ENCODE results near the gene KRTAP6-2. TPM values are rescaled to one million over a fixed set of nuclear protein-coding genes. Genes with fewer than 3 reads are reported as not detected.

Gene KRTAP6-2
- total RNA-seq, 1 experiment from 2014 or later, result not detected

DNA sequence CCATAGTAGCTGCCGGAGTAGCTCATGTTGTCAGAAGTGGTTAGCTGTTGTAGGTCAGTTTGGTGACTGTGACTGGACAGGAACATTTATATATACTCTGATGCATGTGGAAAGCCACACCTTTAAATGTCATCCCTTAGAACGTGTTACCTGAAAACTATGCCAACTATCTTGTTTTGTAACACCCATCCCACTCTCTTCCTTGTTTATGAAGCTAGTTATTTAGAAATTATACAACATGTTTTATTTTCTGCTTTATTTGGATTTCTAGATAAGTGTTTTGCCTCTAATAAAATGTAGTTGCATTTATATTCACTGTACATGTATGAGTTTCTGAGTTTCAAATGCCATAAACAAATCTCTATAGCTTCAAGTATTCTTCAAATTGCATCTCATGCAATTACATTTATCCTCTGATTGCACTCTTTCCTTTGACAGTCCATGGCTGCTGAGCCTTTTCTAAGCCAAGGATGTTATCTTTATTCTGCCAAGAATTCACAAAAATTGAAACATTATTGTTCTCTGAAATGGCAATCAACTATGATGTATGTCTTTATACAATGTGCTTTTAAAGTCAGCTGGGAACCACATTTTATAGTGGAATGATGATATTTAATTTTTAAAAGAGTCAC, 37.3 kb downstream of the KRTAP6-2 start, which contains the start of gene KRTAP19-7:
TSS of gene KRTAP19-7 (minus strand) at position 51 of the 632 bp plus-strand sequence. CDS start at position 26, 25 bp downstream.
- RAD21 ChIA-PET (ENCODE audit: low non-redundant PET in 1 of 2, low total read pairs in 2 of 2, uncharacterized antibody in 2 of 2, unreplicated experiment in 2 of 2), result no interaction called here
- Histone ChIP-seq H3K4me1 (ENCODE audit: control insufficient read depth in 1 of 2, insufficient read depth in 2 of 2, low read length in 2 of 2) (no peaks in the 10 kb centered on the region), H3K79me2 (ENCODE audit: insufficient read depth, low read length) (no peaks in the 10 kb centered on the region), H3K4me3 (replicated peaks in 1 of 2; ENCODE audit: low read depth in 1 of 2, low read length in 2 of 2) (no peak within 1 kb of the TSS), H3K9ac (ENCODE audit: low read length) (no peak within 1 kb of the TSS), H3K36me3 (ENCODE audit: control insufficient read depth in 1 of 2, insufficient read depth in 2 of 2, low read length in 2 of 2) (no peaks in the 10 kb centered on the region), H3K4me2 (ENCODE audit: low read length) (no peak within 1 kb of the TSS), H3K9me2 (ENCODE audit: insufficient read depth) (no peaks in the 10 kb centered on the region), H3K27me3 (ENCODE audit: insufficient read depth, low read length) (no peaks in the 10 kb centered on the region), H2AFZ (ENCODE audit: low read depth, low read length, poor library complexity, severe bottlenecking) (no peak within 1 kb of the TSS), H3K9me3 (ENCODE audit: control insufficient read depth in 1 of 2, insufficient read depth in 1 of 2, low read depth in 1 of 2, low read length in 2 of 2) (peaks cover 0 to 20% of the 10 kb centered on the region in 2 experiments; a peak in 2 of 4 replicates), H3K27ac (ENCODE audit: low read depth, low read length) (no peak within 1 kb of the TSS), H4K20me1 (ENCODE audit: insufficient read depth) (no peaks in the 10 kb centered on the region)
- no TSS peak for BruUV-seq (replicated peaks)
- DNase-seq (ENCODE audit: low read depth, low spot score) (no peak), ATAC-seq (no peak)
- intact Hi-C loops (cut with micrococcal nuclease), result no loop called here
- CTCF ChIA-PET, result no interaction called here
- TF ChIP-seq, protein P1, sequence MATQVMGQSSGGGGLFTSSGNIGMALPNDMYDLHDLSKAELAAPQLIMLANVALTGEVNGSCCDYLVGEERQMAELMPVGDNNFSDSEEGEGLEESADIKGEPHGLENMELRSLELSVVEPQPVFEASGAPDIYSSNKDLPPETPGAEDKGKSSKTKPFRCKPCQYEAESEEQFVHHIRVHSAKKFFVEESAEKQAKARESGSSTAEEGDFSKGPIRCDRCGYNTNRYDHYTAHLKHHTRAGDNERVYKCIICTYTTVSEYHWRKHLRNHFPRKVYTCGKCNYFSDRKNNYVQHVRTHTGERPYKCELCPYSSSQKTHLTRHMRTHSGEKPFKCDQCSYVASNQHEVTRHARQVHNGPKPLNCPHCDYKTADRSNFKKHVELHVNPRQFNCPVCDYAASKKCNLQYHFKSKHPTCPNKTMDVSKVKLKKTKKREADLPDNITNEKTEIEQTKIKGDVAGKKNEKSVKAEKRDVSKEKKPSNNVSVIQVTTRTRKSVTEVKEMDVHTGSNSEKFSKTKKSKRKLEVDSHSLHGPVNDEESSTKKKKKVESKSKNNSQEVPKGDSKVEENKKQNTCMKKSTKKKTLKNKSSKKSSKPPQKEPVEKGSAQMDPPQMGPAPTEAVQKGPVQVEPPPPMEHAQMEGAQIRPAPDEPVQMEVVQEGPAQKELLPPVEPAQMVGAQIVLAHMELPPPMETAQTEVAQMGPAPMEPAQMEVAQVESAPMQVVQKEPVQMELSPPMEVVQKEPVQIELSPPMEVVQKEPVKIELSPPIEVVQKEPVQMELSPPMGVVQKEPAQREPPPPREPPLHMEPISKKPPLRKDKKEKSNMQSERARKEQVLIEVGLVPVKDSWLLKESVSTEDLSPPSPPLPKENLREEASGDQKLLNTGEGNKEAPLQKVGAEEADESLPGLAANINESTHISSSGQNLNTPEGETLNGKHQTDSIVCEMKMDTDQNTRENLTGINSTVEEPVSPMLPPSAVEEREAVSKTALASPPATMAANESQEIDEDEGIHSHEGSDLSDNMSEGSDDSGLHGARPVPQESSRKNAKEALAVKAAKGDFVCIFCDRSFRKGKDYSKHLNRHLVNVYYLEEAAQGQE (IDR thresholded peaks at IDR 0.05; ENCODE audit: low read depth), result no peak
- TF ChIP-seq POLR2AphosphoS5 (IDR thresholded peaks at IDR 0.05; ENCODE audit: low read depth, low read length) (no peak), ELF1 (IDR thresholded peaks at IDR 0.05; ENCODE audit: borderline replicate concordance, low read depth) (no peak)
- TF ChIP-seq, protein P2, sequence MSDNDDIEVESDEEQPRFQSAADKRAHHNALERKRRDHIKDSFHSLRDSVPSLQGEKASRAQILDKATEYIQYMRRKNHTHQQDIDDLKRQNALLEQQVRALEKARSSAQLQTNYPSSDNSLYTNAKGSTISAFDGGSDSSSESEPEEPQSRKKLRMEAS (IDR thresholded peaks at IDR 0.05), result no peak
- POLR2A ChIA-PET, result no interaction called here

DNA sequence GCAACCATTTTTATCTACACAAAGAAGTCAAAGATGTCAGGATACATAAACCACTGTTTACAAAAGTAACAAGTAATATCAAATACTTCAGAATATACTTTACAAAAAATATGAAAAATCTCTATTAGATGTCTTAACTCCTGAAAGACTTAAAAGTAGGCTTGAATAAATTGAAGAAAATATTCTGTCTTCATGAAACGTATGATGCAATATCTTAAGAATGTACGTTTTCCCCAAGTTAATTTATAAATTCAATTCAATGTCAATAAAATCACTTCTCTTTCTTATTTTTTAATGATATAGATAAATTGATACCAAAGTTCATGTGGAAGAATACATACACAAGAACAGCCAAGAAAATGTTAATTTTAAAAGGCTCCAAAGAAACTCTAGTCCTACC, 43.6 kb downstream of the KRTAP6-2 start:
- no peak overlapping the region for H3K4me3 ChIP-seq (replicated peaks in 1 of 2; ENCODE audit: low read depth in 1 of 2, low read length in 2 of 2)
- no peak for TF ChIP-seq SP1 (IDR thresholded peaks at IDR 0.05; ENCODE audit: low read depth)
- no peak for TF ChIP-seq EZH2phosphoT487 (IDR thresholded peaks at IDR 0.05; ENCODE audit: borderline replicate concordance)
- TF ChIP-seq, protein P3, sequence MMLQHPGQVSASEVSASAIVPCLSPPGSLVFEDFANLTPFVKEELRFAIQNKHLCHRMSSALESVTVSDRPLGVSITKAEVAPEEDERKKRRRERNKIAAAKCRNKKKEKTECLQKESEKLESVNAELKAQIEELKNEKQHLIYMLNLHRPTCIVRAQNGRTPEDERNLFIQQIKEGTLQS (IDR thresholded peaks at IDR 0.05), result no peak
- TF ChIP-seq EGR1 (IDR thresholded peaks at IDR 0.05; ENCODE audit: low read depth), result no peak
- no peak for TF ChIP-seq ZFX (IDR thresholded peaks at IDR 0.05)
- TF ChIP-seq, protein P4, sequence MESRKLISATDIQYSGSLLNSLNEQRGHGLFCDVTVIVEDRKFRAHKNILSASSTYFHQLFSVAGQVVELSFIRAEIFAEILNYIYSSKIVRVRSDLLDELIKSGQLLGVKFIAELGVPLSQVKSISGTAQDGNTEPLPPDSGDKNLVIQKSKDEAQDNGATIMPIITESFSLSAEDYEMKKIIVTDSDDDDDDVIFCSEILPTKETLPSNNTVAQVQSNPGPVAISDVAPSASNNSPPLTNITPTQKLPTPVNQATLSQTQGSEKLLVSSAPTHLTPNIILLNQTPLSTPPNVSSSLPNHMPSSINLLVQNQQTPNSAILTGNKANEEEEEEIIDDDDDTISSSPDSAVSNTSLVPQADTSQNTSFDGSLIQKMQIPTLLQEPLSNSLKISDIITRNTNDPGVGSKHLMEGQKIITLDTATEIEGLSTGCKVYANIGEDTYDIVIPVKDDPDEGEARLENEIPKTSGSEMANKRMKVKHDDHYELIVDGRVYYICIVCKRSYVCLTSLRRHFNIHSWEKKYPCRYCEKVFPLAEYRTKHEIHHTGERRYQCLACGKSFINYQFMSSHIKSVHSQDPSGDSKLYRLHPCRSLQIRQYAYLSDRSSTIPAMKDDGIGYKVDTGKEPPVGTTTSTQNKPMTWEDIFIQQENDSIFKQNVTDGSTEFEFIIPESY (IDR thresholded peaks at IDR 0.05; ENCODE audit: extremely low read depth, insufficient replicate concordance, low read length), result no peak
- no peak for TF ChIP-seq ZNF274 (IDR thresholded peaks at IDR 0.05; ENCODE audit: low read depth, low read length)
- TF ChIP-seq JUND (IDR thresholded peaks at IDR 0.05), result no peak
- no peak for TF ChIP-seq CEBPB (IDR thresholded peaks at IDR 0.05; ENCODE audit: low read depth)
- no peak for TF ChIP-seq CBX3 (IDR thresholded peaks at IDR 0.05; ENCODE audit: low read depth)
- CTCF ChIA-PET, result no interaction called here
- H3K4me2 ChIP-seq (ENCODE audit: low read length), result no peak overlapping the region
- no TSS peak for BruUV-seq (replicated peaks)
- no peaks in the 10 kb centered on the region for H4K20me1 ChIP-seq (ENCODE audit: insufficient read depth)
- no peak overlapping the region for H3K27ac ChIP-seq (ENCODE audit: low read depth, low read length)
- H3K4me1 ChIP-seq (ENCODE audit: control insufficient read depth in 1 of 2, insufficient read depth in 2 of 2, low read length in 2 of 2), result no peaks in the 10 kb centered on the region
- H3K9ac ChIP-seq (ENCODE audit: low read length), result no peak overlapping the region
- H3K9me2 ChIP-seq (ENCODE audit: insufficient read depth), result no peaks in the 10 kb centered on the region
- ATAC-seq (no peak), DNase-seq (ENCODE audit: low read depth, low spot score) (no peak)
- RAD21 ChIA-PET (ENCODE audit: low non-redundant PET in 1 of 2, low total read pairs in 2 of 2, uncharacterized antibody in 2 of 2, unreplicated experiment in 2 of 2), result no interaction called here
- intact Hi-C loops (cut with micrococcal nuclease), result no loop called here
- POLR2A ChIA-PET, result no interaction called here
- H3K9me3 ChIP-seq (ENCODE audit: control insufficient read depth in 1 of 2, insufficient read depth in 1 of 2, low read depth in 1 of 2, low read length in 2 of 2), result peaks cover 11 to 28% of the 10 kb centered on the region in 2 experiments; a peak in 2 of 4 replicates
- H3K27me3 ChIP-seq (ENCODE audit: insufficient read depth, low read length), result no peaks in the 10 kb centered on the region
- no peak overlapping the region for H2AFZ ChIP-seq (ENCODE audit: low read depth, low read length, poor library complexity, severe bottlenecking)
- no peaks in the 10 kb centered on the region for H3K36me3 ChIP-seq (ENCODE audit: control insufficient read depth in 1 of 2, insufficient read depth in 2 of 2, low read length in 2 of 2)
- no peaks in the 10 kb centered on the region for H3K79me2 ChIP-seq (ENCODE audit: insufficient read depth, low read length)

All from HCT116 (cell line).